ENCODE measurements around the gene SPOCD1. TPM values are rescaled to one million over a fixed set of nuclear protein-coding genes. Genes with fewer than 3 reads are reported as not detected.

The SPOCD1 gene
- total RNA-seq, 1 donor from 2014 or later: 0.56 TPM

DNA sequence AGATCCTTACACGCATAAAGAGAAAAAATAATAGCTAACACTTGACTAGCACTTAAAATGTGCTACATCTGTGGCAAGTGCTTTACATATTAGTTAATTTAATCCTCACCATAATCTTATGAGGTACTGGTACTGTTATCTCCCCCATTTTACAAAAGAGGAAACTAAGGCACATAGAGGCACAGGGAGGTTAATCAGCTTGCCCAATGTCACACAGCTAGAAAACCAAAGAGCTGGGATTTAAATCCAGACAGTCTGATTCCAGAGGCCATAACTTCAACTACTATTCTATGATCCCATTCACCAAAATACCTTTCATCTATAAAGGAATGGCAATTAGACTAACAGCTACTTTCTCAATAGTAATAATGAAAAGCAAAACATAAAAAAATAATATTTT, 11.7 kb downstream of the SPOCD1 start:
- H3K4me3 Mint-ChIP-seq: no peak overlapping the region
- no peak for DNase-seq (ENCODE audit: low read depth, low spot score)
- H3K4me1 Mint-ChIP-seq: peaks cover 11% of the 10 kb centered on the region
- no peaks in the 10 kb centered on the region for H3K9me3 Mint-ChIP-seq
- peaks cover under 1% of the 10 kb centered on the region for H3K27me3 Mint-ChIP-seq (ENCODE audit: low read depth)
- TF ChIP-seq, protein P1, sequence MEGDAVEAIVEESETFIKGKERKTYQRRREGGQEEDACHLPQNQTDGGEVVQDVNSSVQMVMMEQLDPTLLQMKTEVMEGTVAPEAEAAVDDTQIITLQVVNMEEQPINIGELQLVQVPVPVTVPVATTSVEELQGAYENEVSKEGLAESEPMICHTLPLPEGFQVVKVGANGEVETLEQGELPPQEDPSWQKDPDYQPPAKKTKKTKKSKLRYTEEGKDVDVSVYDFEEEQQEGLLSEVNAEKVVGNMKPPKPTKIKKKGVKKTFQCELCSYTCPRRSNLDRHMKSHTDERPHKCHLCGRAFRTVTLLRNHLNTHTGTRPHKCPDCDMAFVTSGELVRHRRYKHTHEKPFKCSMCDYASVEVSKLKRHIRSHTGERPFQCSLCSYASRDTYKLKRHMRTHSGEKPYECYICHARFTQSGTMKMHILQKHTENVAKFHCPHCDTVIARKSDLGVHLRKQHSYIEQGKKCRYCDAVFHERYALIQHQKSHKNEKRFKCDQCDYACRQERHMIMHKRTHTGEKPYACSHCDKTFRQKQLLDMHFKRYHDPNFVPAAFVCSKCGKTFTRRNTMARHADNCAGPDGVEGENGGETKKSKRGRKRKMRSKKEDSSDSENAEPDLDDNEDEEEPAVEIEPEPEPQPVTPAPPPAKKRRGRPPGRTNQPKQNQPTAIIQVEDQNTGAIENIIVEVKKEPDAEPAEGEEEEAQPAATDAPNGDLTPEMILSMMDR (conservative IDR thresholded peaks at IDR 0.05): no peak
- no peak overlapping the region for H3K27ac Mint-ChIP-seq (ENCODE audit: unreplicated experiment)
- H3K36me3 Mint-ChIP-seq (ENCODE audit: low read depth): no peaks in the 10 kb centered on the region

DNA sequence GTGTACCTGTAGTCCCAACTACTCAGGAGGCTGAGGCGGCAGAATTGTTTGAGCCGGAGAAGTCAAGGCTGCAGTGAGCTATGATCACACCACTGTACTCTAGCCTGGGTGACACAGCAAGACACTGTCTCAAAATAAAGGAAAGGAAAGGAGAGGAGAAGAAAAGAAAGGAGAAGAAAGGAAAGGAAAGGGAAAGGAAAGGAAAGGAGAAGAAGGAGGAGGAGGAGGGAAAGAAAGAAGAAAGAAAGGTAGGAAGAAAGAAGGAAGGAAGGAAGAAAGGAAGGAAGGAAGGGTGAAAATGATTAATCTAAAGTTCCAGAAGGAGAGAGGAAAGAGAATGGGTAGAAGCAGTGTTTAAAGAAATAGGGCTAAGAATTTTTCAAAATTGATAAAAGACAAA, 12.2 kb downstream of the SPOCD1 start:
- Mint-ChIP-seq H3K4me1 (peaks cover 16% of the 10 kb centered on the region), H3K9me3 (no peaks in the 10 kb centered on the region), H3K36me3 (ENCODE audit: low read depth) (no peaks in the 10 kb centered on the region), H3K4me3 (no peak overlapping the region), H3K27ac (ENCODE audit: unreplicated experiment) (no peak overlapping the region), H3K27me3 (ENCODE audit: low read depth) (no peaks in the 10 kb centered on the region)
- no peak for DNase-seq (ENCODE audit: low read depth, low spot score)
- TF ChIP-seq, protein P1 (conservative IDR thresholded peaks at IDR 0.05): no peak

- no peaks in the 10 kb centered on the region for H3K27me3 Mint-ChIP-seq (ENCODE audit: low read depth)
- no peak overlapping the region for H3K4me3 Mint-ChIP-seq
- DNase-seq (ENCODE audit: low read depth, low spot score): no peak
- no peak overlapping the region for H3K27ac Mint-ChIP-seq (ENCODE audit: unreplicated experiment)
- H3K4me1 Mint-ChIP-seq: peaks cover 18% of the 10 kb centered on the region
- TF ChIP-seq, protein P1 (conservative IDR thresholded peaks at IDR 0.05): no peak
- H3K9me3 Mint-ChIP-seq: no peaks in the 10 kb centered on the region
- H3K36me3 Mint-ChIP-seq (ENCODE audit: low read depth): no peaks in the 10 kb centered on the region
Observed at GRCh38 chr1:31802190-31803150, 13.4 kb downstream of the SPOCD1 start.

DNA sequence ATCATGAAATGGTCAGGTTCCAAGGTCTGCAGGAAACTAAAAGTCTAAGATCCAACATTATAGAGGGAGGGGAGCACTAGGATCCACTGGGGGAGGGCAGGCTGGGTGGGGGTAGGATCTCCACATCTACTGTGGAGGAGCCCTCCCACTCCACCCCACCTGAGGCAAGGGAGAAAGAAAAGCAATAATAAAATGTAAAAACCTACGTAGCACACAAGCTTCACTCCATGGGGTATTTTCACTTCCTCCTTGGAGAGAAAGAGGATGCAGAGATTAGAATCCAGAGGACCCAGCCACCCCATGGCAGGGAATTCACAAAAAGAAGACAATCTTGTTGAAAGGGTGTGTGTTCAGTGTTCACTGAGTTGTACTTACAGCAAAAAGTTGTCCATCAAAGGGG, 14.4 kb downstream of the SPOCD1 start:
- no peaks in the 10 kb centered on the region for H3K9me3 Mint-ChIP-seq
- H3K4me3 Mint-ChIP-seq: no peak overlapping the region
- no peak overlapping the region for H3K27ac Mint-ChIP-seq (ENCODE audit: unreplicated experiment)
- no peak for DNase-seq (ENCODE audit: low read depth, low spot score)
- no peaks in the 10 kb centered on the region for H3K27me3 Mint-ChIP-seq (ENCODE audit: low read depth)
- H3K36me3 Mint-ChIP-seq (ENCODE audit: low read depth): no peaks in the 10 kb centered on the region
- TF ChIP-seq, protein P1 (conservative IDR thresholded peaks at IDR 0.05): no peak
- peaks cover 18% of the 10 kb centered on the region for H3K4me1 Mint-ChIP-seq

DNA sequence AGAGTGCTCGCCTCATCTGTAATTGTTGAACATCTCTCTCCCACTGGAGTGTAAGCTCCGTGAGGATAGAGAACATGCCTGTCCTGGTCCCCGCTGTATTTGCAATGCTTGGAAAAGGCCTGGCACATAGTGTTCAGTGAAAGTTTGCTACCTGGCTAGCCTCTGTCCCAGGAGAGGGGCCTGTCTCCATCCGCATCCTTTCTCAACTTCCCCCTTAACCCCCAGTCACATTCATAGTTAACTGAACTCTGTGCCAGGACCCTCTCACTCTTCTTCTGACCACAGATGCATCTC, 15.2 kb downstream of the SPOCD1 start:
- H3K4me1 Mint-ChIP-seq: peaks cover 18% of the 10 kb centered on the region
- H3K27me3 Mint-ChIP-seq (ENCODE audit: low read depth): no peaks in the 10 kb centered on the region
- H3K9me3 Mint-ChIP-seq: no peaks in the 10 kb centered on the region
- TF ChIP-seq, protein P1 (conservative IDR thresholded peaks at IDR 0.05): no peak
- H3K27ac Mint-ChIP-seq (ENCODE audit: unreplicated experiment): no peak overlapping the region
- H3K4me3 Mint-ChIP-seq: no peak overlapping the region
- DNase-seq (ENCODE audit: low read depth, low spot score): no peak
- H3K36me3 Mint-ChIP-seq (ENCODE audit: low read depth): no peaks in the 10 kb centered on the region

Measured in neural crest cell (in vitro differentiated cells).